BJ (cell line): ENCODE results near the gene ENTREP3. TPM values are rescaled to one million over a fixed set of nuclear protein-coding genes. Genes with fewer than 3 reads are reported as not detected.

Experiments
- CTCF ChIA-PET: fragments of 350-600 bp; formaldehyde crosslinking; extraction: SDS; loops from one replicate; lab custom pipeline; 2021; ENCODE audit warnings: antibody characterized with exemption, inconsistent platforms; lab: Yijun Ruan, JAX
- POLR2A ChIA-PET: fragments of 300-600 bp; sonication (Branson Sonifier 250); formaldehyde crosslinking; extraction: SDS; loops from one replicate; lab custom pipeline; 2021; ENCODE audit warnings: antibody characterized with exemption; lab: Charles Lee
- DNase-seq: peaks from one replicate; pipeline ENCODE4 v3.0.0-alpha.2; 2011; ENCODE audit warnings: low read depth
- H3K27me3 ChIP-seq: 2 replicates; pipeline ENCODE4 v1.6.0; 2011; ENCODE audit warnings: low read length; ENCODE audit not compliant: control insufficient read depth, insufficient read depth
- H3K36me3 ChIP-seq: 2 replicates; pipeline ENCODE4 v1.5.1; 2011; ENCODE audit warnings: low read length; ENCODE audit not compliant: control insufficient read depth, insufficient read depth
- H3K4me3 ChIP-seq: 2 replicates; pipeline ENCODE4 v1.5.1; 2011; ENCODE audit warnings: low read depth, mild to moderate bottlenecking, control low read depth, low read length
- CTCF ChIP-seq: IDR thresholded peaks from 2 replicates; pipeline ENCODE4 v1.5.1; 2011; ENCODE audit warnings: low read depth, mild to moderate bottlenecking, control low read depth, inconsistent platforms, low read length, moderate library complexity; ENCODE audit not compliant: insufficient read depth
- polyA plus RNA-seq: library from polyadenylated mRNA; depleted of rRNA; stranded (reverse); fragments of >200 nt; gene quantifications from 2 replicates; pipeline ENCODE4 v1.2.3, GENCODE V29; 2011

The ENTREP3 gene
- polyA plus RNA-seq, 1 experiment: 15.7 TPM

- H3K27me3 ChIP-seq: peaks cover 20% of the 10 kb centered on the region
- POLR2A ChIA-PET: no interaction called here
- CTCF ChIA-PET: interaction anchor here (1.0 to 2.2 kb wide), 4 partner anchors 22 to 81 kb away, joined by 3 to 10 read pairs (median 6); no protein-coding TSS in a partner anchor
- no peak for DNase-seq
- TF ChIP-seq CTCF: no peak
- no peaks in the 10 kb centered on the region for H3K36me3 ChIP-seq
- no peak overlapping the region for H3K4me3 ChIP-seq
These were observed 44.7 kb upstream of the ENTREP3 start for GRCh38 chr1:155300024-155300423.

- CTCF ChIA-PET: interaction anchor here (1.1 to 1.6 kb wide), 2 partner anchors 18 to 26 kb away, joined by 3 to 5 read pairs; no protein-coding TSS in a partner anchor
- no peak for TF ChIP-seq CTCF
- H3K27me3 ChIP-seq: peaks cover 36% of the 10 kb centered on the region
- no peaks in the 10 kb centered on the region for H3K36me3 ChIP-seq
- POLR2A ChIA-PET: no interaction called here
- no peak overlapping the region for H3K4me3 ChIP-seq
- no peak for DNase-seq
These were observed 42.1 kb upstream of the ENTREP3 start for GRCh38 chr1:155297384-155297783.

- Histone ChIP-seq H3K36me3 (no peaks in the 10 kb centered on the region), H3K4me3 (no peak overlapping the region), H3K27me3 (peaks cover 36% of the 10 kb centered on the region)
- DNase-seq: no peak
- no peak for TF ChIP-seq CTCF
- ChIA-PET CTCF (no interaction called here), POLR2A (no interaction called here)
These were observed 41.4 kb upstream of the ENTREP3 start for GRCh38 chr1:155296661-155297060.

GRCh38 chr1:155295942-155296267 is 40.6 kb upstream of the ENTREP3 start:
- ChIA-PET CTCF (no interaction called here), POLR2A (no interaction called here)
- TF ChIP-seq CTCF: no peak
- Histone ChIP-seq H3K36me3 (no peaks in the 10 kb centered on the region), H3K27me3 (peaks cover 37% of the 10 kb centered on the region), H3K4me3 (no peak overlapping the region)
- DNase-seq: no peak

GRCh38 chr1:155295183-155295941 is 40.1 kb upstream of the ENTREP3 start:
- Histone ChIP-seq H3K27me3 (peaks cover 37% of the 10 kb centered on the region), H3K4me3 (no peak overlapping the region), H3K36me3 (no peaks in the 10 kb centered on the region)
- DNase-seq: no peak
- ChIA-PET POLR2A (no interaction called here), CTCF (no interaction called here)
- no peak for TF ChIP-seq CTCF
